ENCODE measurements around the gene SLC2A3. TPM values are rescaled to one million over a fixed set of nuclear protein-coding genes. Genes with fewer than 3 reads are reported as not detected.
"Not testable (repeated sequence)": the region's sequence is repeated elsewhere in the genome, so short reads cannot be mapped to it uniquely, and the experiment has no call there.

SLC2A3 gene
- 20.1 and 38.2 TPM in 2 replicates for total RNA-seq (2014; rRNA removed; shearing (Covaris generic); ENCODE audit: low replicate concordance)

GRCh38 chr12:7935590-7936581, at the start of gene SLC2A3:
Gene SLC2A3, minus strand, starts transcription at chr12:7936187. Its CDS starts 153 bp downstream, at chr12:7936034.
- no peak within 1 kb of the TSS for H3K27ac ChIP-seq (ENCODE audit: low read length)
- peak within 1 kb of the TSS; percentile 75 for H3K9ac ChIP-seq (ENCODE audit: low read length)
- DNase-seq = peak; percentile 88
- no peaks in the 10 kb centered on the region for H3K27me3 ChIP-seq (ENCODE audit: low read length)
- peak within 1 kb of the TSS; percentile 72 for H3K4me3 ChIP-seq (ENCODE audit: low read length)
- H3K79me2 ChIP-seq (ENCODE audit: low read length) = peaks cover 16% of the 10 kb centered on the region
- no peaks in the 10 kb centered on the region for H3K9me3 ChIP-seq (ENCODE audit: low read length)
- H3K4me1 ChIP-seq (ENCODE audit: low read length) = peaks cover 26% of the 10 kb centered on the region
- H2AFZ ChIP-seq (ENCODE audit: low read length) = peak within 1 kb of the TSS; percentile 67
- H3K36me3 ChIP-seq (ENCODE audit: insufficient read depth, low read length) = no peaks in the 10 kb centered on the region
- no peaks in the 10 kb centered on the region for H3K9me2 ChIP-seq (replicated peaks; ENCODE audit: insufficient read depth, low read length)
- H4K20me1 ChIP-seq (ENCODE audit: insufficient read depth, low read depth, low read length) = no peaks in the 10 kb centered on the region
- H3K4me2 ChIP-seq (ENCODE audit: low read depth, low read length, poor library complexity, severe bottlenecking) = peak within 1 kb of the TSS; percentile 90

- H2AFZ ChIP-seq (ENCODE audit: low read length) = no peak overlapping the region
- H3K27me3 ChIP-seq (ENCODE audit: low read length) = no peaks in the 10 kb centered on the region
- no peaks in the 10 kb centered on the region for H3K79me2 ChIP-seq (ENCODE audit: low read length)
- H3K27ac ChIP-seq (ENCODE audit: low read length) = no peak overlapping the region
- H4K20me1 ChIP-seq (ENCODE audit: insufficient read depth, low read depth, low read length) = no peaks in the 10 kb centered on the region
- no peaks in the 10 kb centered on the region for H3K4me1 ChIP-seq (ENCODE audit: low read length)
- H3K4me2 ChIP-seq (ENCODE audit: low read depth, low read length, poor library complexity, severe bottlenecking) = no peak overlapping the region
- no peak overlapping the region for H3K4me3 ChIP-seq (ENCODE audit: low read length)
- DNase-seq = no peak
- H3K9me2 ChIP-seq (replicated peaks; ENCODE audit: insufficient read depth, low read length) = no peaks in the 10 kb centered on the region
- no peaks in the 10 kb centered on the region for H3K9me3 ChIP-seq (ENCODE audit: low read length)
- no peaks in the 10 kb centered on the region for H3K36me3 ChIP-seq (ENCODE audit: insufficient read depth, low read length)
- H3K9ac ChIP-seq (ENCODE audit: low read length) = no peak overlapping the region
Measured at GRCh38 chr12:7984900-7985299, 48.9 kb upstream of the SLC2A3 start.

- not testable (repeated sequence) for H3K4me3 ChIP-seq (ENCODE audit: low read length); H3K4me2 ChIP-seq (ENCODE audit: low read depth, low read length, poor library complexity, severe bottlenecking); H3K4me1 ChIP-seq (ENCODE audit: low read length); DNase-seq; H3K9ac ChIP-seq (ENCODE audit: low read length); H3K36me3 ChIP-seq (ENCODE audit: insufficient read depth, low read length); H3K9me3 ChIP-seq (ENCODE audit: low read length); H3K27ac ChIP-seq (ENCODE audit: low read length); H2AFZ ChIP-seq (ENCODE audit: low read length); H3K9me2 ChIP-seq (replicated peaks; ENCODE audit: insufficient read depth, low read length); H4K20me1 ChIP-seq (ENCODE audit: insufficient read depth, low read depth, low read length); H3K79me2 ChIP-seq (ENCODE audit: low read length); H3K27me3 ChIP-seq (ENCODE audit: low read length)
Measured at GRCh38 chr12:7983460-7983859, 47.5 kb upstream of the SLC2A3 start.

DNA sequence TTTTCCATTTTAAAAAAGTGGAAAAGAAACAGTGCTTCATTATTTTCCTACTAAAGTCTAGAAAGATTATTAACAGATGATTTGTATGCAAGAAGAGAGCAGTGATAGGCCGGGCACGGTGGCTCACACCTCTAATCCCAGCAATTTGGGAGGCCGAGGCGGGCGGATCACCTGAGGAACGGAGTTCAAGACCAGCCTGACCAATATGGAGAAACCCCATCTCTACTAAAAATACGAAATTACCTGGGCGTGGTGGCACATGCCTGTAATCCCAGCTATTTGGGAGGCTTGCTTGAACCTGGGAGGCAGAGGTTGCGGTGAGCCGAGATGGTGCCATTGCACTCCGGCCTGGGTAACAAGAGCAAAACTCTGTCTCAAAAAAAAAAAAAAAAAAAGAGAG, 47.0 kb upstream of the SLC2A3 start:
- not testable (repeated sequence) for H3K36me3 ChIP-seq (ENCODE audit: insufficient read depth, low read length); DNase-seq; H3K4me1 ChIP-seq (ENCODE audit: low read length); H3K9me3 ChIP-seq (ENCODE audit: low read length); H3K79me2 ChIP-seq (ENCODE audit: low read length); H3K9me2 ChIP-seq (replicated peaks; ENCODE audit: insufficient read depth, low read length); H3K9ac ChIP-seq (ENCODE audit: low read length); H3K27ac ChIP-seq (ENCODE audit: low read length); H4K20me1 ChIP-seq (ENCODE audit: insufficient read depth, low read depth, low read length); H3K27me3 ChIP-seq (ENCODE audit: low read length); H2AFZ ChIP-seq (ENCODE audit: low read length); H3K4me2 ChIP-seq (ENCODE audit: low read depth, low read length, poor library complexity, severe bottlenecking); H3K4me3 ChIP-seq (ENCODE audit: low read length)

DNA sequence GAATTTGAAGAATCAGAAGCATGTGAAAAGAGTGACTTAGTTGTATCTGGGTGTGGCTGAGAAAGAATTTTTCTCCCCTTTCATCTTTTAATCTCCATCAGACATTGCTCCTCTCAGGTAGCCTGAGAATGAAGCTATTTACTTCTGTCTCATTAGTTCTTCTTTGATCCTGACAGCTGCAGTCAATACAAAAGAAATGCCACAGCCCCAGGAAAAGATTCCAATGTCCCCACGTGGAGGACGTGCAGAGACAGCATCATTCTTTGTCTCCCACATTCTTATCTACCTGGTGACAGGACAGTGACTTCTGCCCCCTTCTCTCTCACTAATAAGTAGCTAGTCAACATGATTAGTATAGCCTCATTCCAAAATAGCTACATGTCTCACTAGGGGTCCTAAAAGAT, 46.3 kb upstream of the SLC2A3 start:
- H3K4me1 ChIP-seq (ENCODE audit: low read length); H4K20me1 ChIP-seq (ENCODE audit: insufficient read depth, low read depth, low read length); H3K27me3 ChIP-seq (ENCODE audit: low read length); H3K9me3 ChIP-seq (ENCODE audit: low read length); DNase-seq; H3K9me2 ChIP-seq (replicated peaks; ENCODE audit: insufficient read depth, low read length); H2AFZ ChIP-seq (ENCODE audit: low read length); H3K4me2 ChIP-seq (ENCODE audit: low read depth, low read length, poor library complexity, severe bottlenecking); H3K9ac ChIP-seq (ENCODE audit: low read length); H3K79me2 ChIP-seq (ENCODE audit: low read length); H3K36me3 ChIP-seq (ENCODE audit: insufficient read depth, low read length); H3K4me3 ChIP-seq (ENCODE audit: low read length); H3K27ac ChIP-seq (ENCODE audit: low read length): not testable (repeated sequence)

GRCh38 chr12:7981446-7981845, 45.5 kb upstream of the SLC2A3 start:
- Histone ChIP-seq H3K9ac (ENCODE audit: low read length) (no peak overlapping the region), H3K4me1 (ENCODE audit: low read length) (peaks cover 7% of the 10 kb centered on the region), H3K27ac (ENCODE audit: low read length) (no peak overlapping the region), H3K4me3 (ENCODE audit: low read length) (no peak overlapping the region), H2AFZ (ENCODE audit: low read length) (no peak overlapping the region), H4K20me1 (ENCODE audit: insufficient read depth, low read depth, low read length) (no peaks in the 10 kb centered on the region), H3K27me3 (ENCODE audit: low read length) (no peaks in the 10 kb centered on the region), H3K9me3 (ENCODE audit: low read length) (no peaks in the 10 kb centered on the region), H3K4me2 (ENCODE audit: low read depth, low read length, poor library complexity, severe bottlenecking) (no peak overlapping the region), H3K79me2 (ENCODE audit: low read length) (no peaks in the 10 kb centered on the region), H3K9me2 (replicated peaks; ENCODE audit: insufficient read depth, low read length) (no peaks in the 10 kb centered on the region), H3K36me3 (ENCODE audit: insufficient read depth, low read length) (no peaks in the 10 kb centered on the region)
- no peak for DNase-seq

DNA sequence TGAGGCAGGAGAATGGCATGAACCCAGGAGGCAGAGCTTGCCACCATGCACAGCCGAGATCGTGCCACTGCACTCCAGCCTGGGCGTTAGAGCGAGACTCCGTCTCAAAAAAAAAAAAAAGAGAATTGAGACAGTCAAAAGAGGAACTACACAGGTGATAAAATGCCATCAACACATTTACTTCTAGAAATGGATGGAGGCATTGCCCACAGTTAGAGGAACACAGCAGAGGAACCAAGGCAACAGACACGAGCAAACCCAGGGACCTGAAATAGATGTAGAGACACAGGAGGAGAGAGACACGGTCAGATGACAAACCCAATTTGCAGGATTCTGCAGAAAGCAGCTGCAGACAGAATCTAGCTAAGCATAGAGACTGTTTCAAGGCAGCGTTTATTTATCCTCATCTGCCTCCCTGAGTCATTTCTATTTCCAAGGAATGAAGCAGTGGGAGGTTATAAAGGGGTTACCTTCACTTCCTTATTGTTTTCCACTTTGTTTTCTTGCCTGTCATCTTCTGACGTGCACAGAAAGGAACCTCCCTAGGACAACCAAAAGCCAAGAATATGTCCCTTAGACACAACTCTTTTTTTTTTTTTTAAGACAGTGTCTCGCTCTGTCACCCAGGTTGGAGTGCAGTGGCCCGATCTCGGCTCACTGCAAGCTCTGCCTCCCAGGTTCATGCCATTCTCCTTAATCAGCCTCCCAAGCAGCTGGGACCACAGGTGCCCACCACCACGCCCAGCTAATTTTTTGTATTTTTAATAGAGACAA, 41.6 kb upstream of the SLC2A3 start:
- not testable (repeated sequence) for H4K20me1 ChIP-seq (ENCODE audit: insufficient read depth, low read depth, low read length); H3K9me2 ChIP-seq (replicated peaks; ENCODE audit: insufficient read depth, low read length); H3K27ac ChIP-seq (ENCODE audit: low read length); H2AFZ ChIP-seq (ENCODE audit: low read length); H3K36me3 ChIP-seq (ENCODE audit: insufficient read depth, low read length); H3K27me3 ChIP-seq (ENCODE audit: low read length); H3K9ac ChIP-seq (ENCODE audit: low read length); H3K4me3 ChIP-seq (ENCODE audit: low read length); H3K4me2 ChIP-seq (ENCODE audit: low read depth, low read length, poor library complexity, severe bottlenecking); H3K9me3 ChIP-seq (ENCODE audit: low read length); H3K79me2 ChIP-seq (ENCODE audit: low read length); H3K4me1 ChIP-seq (ENCODE audit: low read length)
- peak; percentile 73 for DNase-seq

- no peaks in the 10 kb centered on the region for H3K9me2 ChIP-seq (replicated peaks; ENCODE audit: insufficient read depth, low read length)
- H3K4me1 ChIP-seq (ENCODE audit: low read length) = peaks cover 25% of the 10 kb centered on the region
- H3K9me3 ChIP-seq (ENCODE audit: low read length) = no peaks in the 10 kb centered on the region
- no peak overlapping the region for H3K4me3 ChIP-seq (ENCODE audit: low read length)
- H3K27me3 ChIP-seq (ENCODE audit: low read length) = no peaks in the 10 kb centered on the region
- no peak for DNase-seq
- no peak overlapping the region for H2AFZ ChIP-seq (ENCODE audit: low read length)
- H4K20me1 ChIP-seq (ENCODE audit: insufficient read depth, low read depth, low read length) = no peaks in the 10 kb centered on the region
- no peaks in the 10 kb centered on the region for H3K36me3 ChIP-seq (ENCODE audit: insufficient read depth, low read length)
- no peak overlapping the region for H3K27ac ChIP-seq (ENCODE audit: low read length)
- no peak overlapping the region for H3K4me2 ChIP-seq (ENCODE audit: low read depth, low read length, poor library complexity, severe bottlenecking)
- no peaks in the 10 kb centered on the region for H3K79me2 ChIP-seq (ENCODE audit: low read length)
- no peak overlapping the region for H3K9ac ChIP-seq (ENCODE audit: low read length)
Measured at GRCh38 chr12:7973457-7973825, 37.5 kb upstream of the SLC2A3 start.
